Measurements from ENCODE around the gene ZSCAN30. TPM values are rescaled to one million over a fixed set of nuclear protein-coding genes. Genes with fewer than 3 reads are reported as not detected.

ZSCAN30 gene
- polyA plus RNA-seq (2012; ENCODE audit: low read depth, missing spikeins): 14.5 TPM

DNA sequence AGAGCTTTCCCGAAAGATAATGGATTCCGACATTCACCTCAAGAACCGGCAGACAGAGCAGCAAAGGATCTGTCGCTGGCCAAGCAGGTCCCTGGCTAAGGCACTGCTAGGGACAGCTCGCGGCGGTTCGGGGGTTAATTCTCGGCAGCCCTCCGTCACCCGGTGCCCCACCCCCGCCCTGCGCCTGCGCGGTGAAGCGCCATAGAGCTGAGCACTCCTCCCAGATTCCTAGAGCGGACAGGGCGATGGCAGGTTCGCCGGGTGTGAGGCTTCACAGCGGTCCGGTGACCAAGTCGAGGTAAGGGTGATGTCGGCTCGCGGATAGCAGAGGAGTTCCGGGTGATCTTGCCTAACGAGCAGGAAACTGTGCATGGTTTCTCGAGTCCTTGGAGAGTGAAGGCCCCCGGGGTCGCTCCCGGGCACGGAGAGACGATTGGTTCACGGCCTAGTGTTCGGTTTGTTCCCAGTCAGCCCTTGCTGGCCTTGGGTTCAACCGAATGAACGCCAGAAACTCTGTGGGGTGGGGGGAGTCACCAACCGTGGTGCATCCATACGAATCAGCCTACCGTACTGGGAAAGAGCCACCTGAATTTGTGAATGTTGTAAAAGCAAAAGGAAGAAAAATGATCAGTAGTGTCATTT, at the start of gene ZSCAN30:
Gene ZSCAN30, minus strand, starts transcription at position 136 of the 642 bp plus-strand sequence. CDS start 25,877 bp downstream, outside the sequence.
- DNase-seq (ENCODE audit: insufficient read length, low spot score): peak; percentile 71
- TF ChIP-seq POU2F2 (IDR thresholded peaks at IDR 0.05; ENCODE audit: low read depth, low read length) (peak; percentile 49), POLR2AphosphoS5 (IDR thresholded peaks at IDR 0.05; ENCODE audit: low read depth, low read length) (peak; percentile 96), PAX5 (IDR thresholded peaks at IDR 0.05; ENCODE audit: insufficient read depth, low read length, severe bottlenecking) (no peak), POLR2A (IDR thresholded peaks at IDR 0.05; ENCODE audit: low read depth, low read length) (peak; percentile 97), TAF1 (IDR thresholded peaks at IDR 0.05; ENCODE audit: low read depth, low read length) (peak; percentile 91), SPI1 (IDR thresholded peaks at IDR 0.05; ENCODE audit: low read depth, low read length) (no peak)
- FAIRE-seq: peak; percentile 99

DNA sequence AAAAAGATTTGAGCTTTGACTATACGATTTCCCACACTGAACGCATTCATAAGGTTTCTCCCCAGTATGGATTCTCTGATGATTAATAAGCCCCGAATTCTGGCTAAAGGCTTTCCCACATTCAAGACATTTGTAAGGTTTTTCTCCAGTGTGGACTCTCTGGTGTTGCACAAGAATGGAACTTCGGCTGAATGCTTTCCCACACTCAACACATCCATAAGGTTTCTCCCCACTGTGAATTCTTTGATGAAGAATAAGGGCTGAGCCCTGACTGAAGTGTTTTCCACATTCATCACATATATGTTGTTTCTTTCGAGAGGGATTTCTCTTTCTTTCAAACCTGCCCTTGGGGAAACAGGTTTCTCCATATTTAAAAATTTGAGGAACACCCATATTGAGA, 47.3 kb upstream of the ZSCAN30 start:
- FAIRE-seq (no peak), DNase-seq (ENCODE audit: insufficient read length, low spot score) (no peak)
- TF ChIP-seq TAF1 (IDR thresholded peaks at IDR 0.05; ENCODE audit: low read depth, low read length): no peak
- TF ChIP-seq POU2F2 (IDR thresholded peaks at IDR 0.05; ENCODE audit: low read depth, low read length): no peak
- TF ChIP-seq POLR2A (IDR thresholded peaks at IDR 0.05; ENCODE audit: low read depth, low read length): no peak
- no peak for TF ChIP-seq PAX5 (IDR thresholded peaks at IDR 0.05; ENCODE audit: insufficient read depth, low read length, severe bottlenecking)
- no peak for TF ChIP-seq POLR2AphosphoS5 (IDR thresholded peaks at IDR 0.05; ENCODE audit: low read depth, low read length)
- no peak for TF ChIP-seq SPI1 (IDR thresholded peaks at IDR 0.05; ENCODE audit: low read depth, low read length)

- FAIRE-seq (no peak), DNase-seq (ENCODE audit: insufficient read length, low spot score) (no peak)
- TF ChIP-seq POU2F2 (IDR thresholded peaks at IDR 0.05; ENCODE audit: low read depth, low read length): no peak
- no peak for TF ChIP-seq SPI1 (IDR thresholded peaks at IDR 0.05; ENCODE audit: low read depth, low read length)
- TF ChIP-seq TAF1 (IDR thresholded peaks at IDR 0.05; ENCODE audit: low read depth, low read length): no peak
- TF ChIP-seq POLR2AphosphoS5 (IDR thresholded peaks at IDR 0.05; ENCODE audit: low read depth, low read length): no peak
- no peak; the same call in 1 of the 2 replicates for TF ChIP-seq POLR2A (IDR thresholded peaks at IDR 0.05; ENCODE audit: low read depth, low read length)
- no peak for TF ChIP-seq PAX5 (IDR thresholded peaks at IDR 0.05; ENCODE audit: insufficient read depth, low read length, severe bottlenecking)
These were observed 45.8 kb upstream of the ZSCAN30 start for GRCh38 chr18:35335866-35336265.

DNA sequence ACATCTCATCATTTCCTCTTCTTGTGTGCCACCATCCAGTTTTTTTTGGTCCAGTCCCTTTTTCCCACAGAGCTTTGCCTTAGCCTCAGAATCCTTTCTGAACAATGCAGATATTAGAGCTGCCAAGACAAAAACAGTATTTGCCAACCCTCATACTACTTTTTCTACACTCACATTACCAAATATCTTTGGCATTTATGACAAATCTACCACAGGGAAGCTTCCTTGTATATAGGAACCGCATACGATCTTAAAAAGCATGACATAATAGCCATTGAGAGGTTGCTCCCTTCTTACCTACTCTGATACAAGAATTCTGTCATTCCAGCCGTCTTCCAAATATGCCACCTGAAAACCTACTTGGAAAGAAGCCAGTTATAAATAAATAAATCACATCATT, 44.8 kb upstream of the ZSCAN30 start:
- DNase-seq (ENCODE audit: insufficient read length, low spot score): no peak
- no peak for TF ChIP-seq SPI1 (IDR thresholded peaks at IDR 0.05; ENCODE audit: low read depth, low read length)
- TF ChIP-seq TAF1 (IDR thresholded peaks at IDR 0.05; ENCODE audit: low read depth, low read length): no peak
- TF ChIP-seq POLR2A (IDR thresholded peaks at IDR 0.05; ENCODE audit: low read depth, low read length): no peak
- no peak for TF ChIP-seq PAX5 (IDR thresholded peaks at IDR 0.05; ENCODE audit: insufficient read depth, low read length, severe bottlenecking)
- no peak for TF ChIP-seq POU2F2 (IDR thresholded peaks at IDR 0.05; ENCODE audit: low read depth, low read length)
- no peak for TF ChIP-seq POLR2AphosphoS5 (IDR thresholded peaks at IDR 0.05; ENCODE audit: low read depth, low read length)
- no peak for FAIRE-seq

- TF ChIP-seq POLR2A (IDR thresholded peaks at IDR 0.05; ENCODE audit: low read depth, low read length): peak; percentile 54; the same call in 1 of the 2 replicates
- no peak for TF ChIP-seq PAX5 (IDR thresholded peaks at IDR 0.05; ENCODE audit: insufficient read depth, low read length, severe bottlenecking)
- FAIRE-seq: no peak
- no peak for DNase-seq (ENCODE audit: insufficient read length, low spot score)
These were observed 44.2 kb upstream of the ZSCAN30 start for GRCh38 chr18:35334212-35334611.

GRCh38 chr18:35331367-35332087, 41.5 kb upstream of the ZSCAN30 start:
- TF ChIP-seq TAF1 (IDR thresholded peaks at IDR 0.05; ENCODE audit: low read depth, low read length): no peak
- no peak for TF ChIP-seq POLR2AphosphoS5 (IDR thresholded peaks at IDR 0.05; ENCODE audit: low read depth, low read length)
- no peak for TF ChIP-seq PAX5 (IDR thresholded peaks at IDR 0.05; ENCODE audit: insufficient read depth, low read length, severe bottlenecking)
- TF ChIP-seq POU2F2 (IDR thresholded peaks at IDR 0.05; ENCODE audit: low read depth, low read length): no peak
- TF ChIP-seq POLR2A (IDR thresholded peaks at IDR 0.05; ENCODE audit: low read depth, low read length): no peak
- TF ChIP-seq SPI1 (IDR thresholded peaks at IDR 0.05; ENCODE audit: low read depth, low read length): no peak
- DNase-seq (ENCODE audit: insufficient read length, low spot score) (no peak), FAIRE-seq (no peak)

DNA sequence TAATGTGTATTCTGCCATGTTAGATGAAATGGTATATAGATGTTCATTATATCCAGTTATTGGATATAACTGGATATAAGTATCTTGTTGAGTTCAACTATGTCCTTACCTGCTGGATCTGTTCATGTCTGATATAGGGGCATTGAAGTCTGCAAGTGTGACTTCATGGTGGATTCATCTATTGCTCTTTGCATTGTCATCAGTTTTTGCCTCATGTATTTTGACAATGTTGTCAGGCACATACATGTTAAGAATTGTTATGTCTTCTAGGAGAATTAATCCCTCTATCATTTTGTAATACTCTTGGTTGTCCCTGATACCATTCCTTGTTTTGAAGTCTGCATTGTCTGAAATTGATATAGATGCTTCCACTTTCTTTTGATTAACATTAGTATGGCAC, 38.8 kb upstream of the ZSCAN30 start:
- TF ChIP-seq SPI1 (IDR thresholded peaks at IDR 0.05; ENCODE audit: low read depth, low read length): no peak
- TF ChIP-seq POU2F2 (IDR thresholded peaks at IDR 0.05; ENCODE audit: low read depth, low read length): no peak
- TF ChIP-seq POLR2A (IDR thresholded peaks at IDR 0.05; ENCODE audit: low read depth, low read length): no peak
- no peak for TF ChIP-seq PAX5 (IDR thresholded peaks at IDR 0.05; ENCODE audit: insufficient read depth, low read length, severe bottlenecking)
- no peak for TF ChIP-seq POLR2AphosphoS5 (IDR thresholded peaks at IDR 0.05; ENCODE audit: low read depth, low read length)
- TF ChIP-seq TAF1 (IDR thresholded peaks at IDR 0.05; ENCODE audit: low read depth, low read length): no peak
- DNase-seq (ENCODE audit: insufficient read length, low spot score) (no peak), FAIRE-seq (no peak)

DNA sequence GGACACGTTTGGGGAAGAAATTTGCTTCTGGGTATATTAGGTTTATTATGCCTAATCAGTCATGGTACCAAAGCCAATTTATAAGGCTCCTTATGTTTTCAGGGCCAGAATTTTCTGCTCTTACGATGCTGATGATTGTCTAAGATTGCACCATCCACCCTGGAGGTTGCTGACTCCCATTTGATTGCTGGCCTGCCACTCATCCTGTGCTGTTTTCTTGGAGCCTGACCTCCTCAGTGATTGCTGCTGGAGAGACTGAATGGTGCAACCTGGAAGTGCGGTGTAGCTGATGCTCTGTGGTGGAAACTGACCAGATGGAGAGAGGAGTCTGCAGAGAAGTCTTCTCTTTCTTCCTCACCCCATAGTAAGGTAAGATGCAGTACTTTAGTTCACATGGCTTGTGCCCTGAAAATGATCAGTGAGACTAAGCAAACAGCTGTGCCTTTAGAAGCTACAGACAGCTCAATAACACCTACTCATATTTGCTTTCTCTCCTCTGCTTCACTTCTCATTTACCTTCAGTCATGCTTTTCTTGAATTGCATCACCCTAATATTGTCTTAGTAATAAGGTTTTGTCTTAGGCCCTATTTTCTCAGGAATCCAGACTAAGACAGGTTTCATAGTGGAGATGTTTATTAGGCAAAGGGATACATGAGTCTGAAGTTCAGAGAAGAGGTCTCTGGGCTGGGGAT, 36.8 kb upstream of the ZSCAN30 start:
- FAIRE-seq: no peak
- TF ChIP-seq SPI1 (IDR thresholded peaks at IDR 0.05; ENCODE audit: low read depth, low read length): no peak
- TF ChIP-seq PAX5 (IDR thresholded peaks at IDR 0.05; ENCODE audit: insufficient read depth, low read length, severe bottlenecking): no peak
- no peak for TF ChIP-seq POLR2AphosphoS5 (IDR thresholded peaks at IDR 0.05; ENCODE audit: low read depth, low read length)
- no peak for TF ChIP-seq POLR2A (IDR thresholded peaks at IDR 0.05; ENCODE audit: low read depth, low read length)
- no peak for TF ChIP-seq TAF1 (IDR thresholded peaks at IDR 0.05; ENCODE audit: low read depth, low read length)
- no peak for TF ChIP-seq POU2F2 (IDR thresholded peaks at IDR 0.05; ENCODE audit: low read depth, low read length)
- DNase-seq (ENCODE audit: insufficient read length, low spot score): no peak
